HG02610 (cell line): Measurements from ENCODE around the gene PYGO2.
"Not testable (repeated sequence)": the region's sequence is repeated elsewhere in the genome, so short reads cannot be mapped to it uniquely, and the experiment has no call there.

Experiments
- ATAC-seq: cut with Tn5 transposase; IDR thresholded peaks from one replicate; pipeline ENCODE4 v1.9.1; 2021; ENCODE audit warnings: mild to moderate bottlenecking, moderate library complexity; ENCODE audit not compliant: unreplicated experiment

Gene PYGO2

DNA sequence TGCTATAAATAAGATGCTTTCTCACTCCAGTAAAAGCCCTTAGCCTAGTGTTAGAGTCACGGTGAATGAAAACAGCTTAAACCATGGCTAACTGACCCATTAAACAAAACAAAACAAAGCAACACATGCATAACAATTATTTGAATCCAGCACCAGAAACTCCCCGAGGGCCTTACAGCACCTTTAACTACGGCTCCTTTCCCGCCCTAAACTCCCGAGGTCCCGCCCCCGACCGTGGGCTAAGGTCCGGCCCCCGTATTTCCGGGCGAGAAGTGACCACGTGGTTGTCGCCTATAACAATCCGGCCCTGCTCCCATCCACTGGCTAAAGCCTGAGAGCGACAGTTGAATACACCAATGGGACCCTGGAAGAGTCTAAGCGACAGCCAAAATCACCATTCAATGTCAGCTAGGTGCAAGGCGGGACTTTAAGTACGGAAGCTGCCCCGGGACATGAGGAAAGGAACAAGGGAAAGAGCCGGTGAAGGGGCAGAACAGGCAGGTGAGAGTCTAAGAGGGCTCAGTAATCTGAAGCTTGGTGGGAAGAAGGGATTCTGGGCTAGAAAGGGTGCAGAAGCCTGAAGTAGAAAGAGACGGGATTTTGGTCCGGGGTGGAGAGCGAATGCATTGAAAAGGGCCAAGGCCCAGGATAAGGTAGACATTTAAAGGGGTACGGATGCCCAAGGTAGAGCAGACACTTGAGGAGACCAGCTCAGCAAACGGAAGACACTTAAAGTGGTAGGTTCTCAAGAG is 21.5 kb upstream of the PYGO2 start, which contains the start of gene FLAD1:
TSS of gene FLAD1 (plus strand) at position 448 of the 752 bp plus-strand sequence. CDS start 351 bp downstream, outside the sequence.
- peak; percentile 99 for ATAC-seq

DNA sequence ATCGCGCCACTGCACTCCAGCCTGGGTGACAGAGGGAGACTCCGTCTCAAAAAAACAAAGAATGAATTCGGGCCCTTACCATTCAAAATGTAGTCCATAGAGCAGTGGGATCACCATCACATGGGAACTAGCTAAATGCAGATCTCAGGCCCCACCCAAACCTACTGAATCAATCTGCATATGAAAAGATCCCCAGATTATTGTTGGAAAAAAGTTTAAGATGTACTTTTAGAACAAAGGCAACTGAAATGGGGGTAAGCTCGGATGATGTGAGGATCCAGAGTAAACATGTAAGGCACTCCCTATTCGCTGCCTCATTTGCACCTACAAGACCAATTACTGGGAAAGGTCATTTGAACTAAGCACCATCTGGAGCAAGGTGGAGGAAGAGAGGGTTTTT is 20.8 kb upstream of the PYGO2 start:
- ATAC-seq: no peak

DNA sequence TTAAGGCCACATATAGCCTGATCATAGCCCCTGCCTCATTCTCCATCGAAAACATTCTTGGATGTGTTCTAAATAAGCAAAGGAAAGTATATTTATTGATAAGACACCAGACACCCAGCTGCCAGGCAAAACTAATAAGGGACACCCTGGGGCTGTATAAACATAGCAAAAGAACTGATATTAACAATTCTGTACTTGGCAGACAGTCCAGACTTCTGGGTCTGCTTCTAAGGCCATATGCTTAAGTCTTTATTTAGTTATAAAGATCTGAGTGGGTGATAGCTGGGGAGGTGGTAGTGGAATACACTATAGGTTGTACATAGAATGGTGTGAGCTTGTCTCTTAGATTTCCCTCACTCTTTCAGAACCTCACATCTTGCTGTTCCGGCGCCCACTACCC is 16.8 kb upstream of the PYGO2 start:
- no peak for ATAC-seq

DNA sequence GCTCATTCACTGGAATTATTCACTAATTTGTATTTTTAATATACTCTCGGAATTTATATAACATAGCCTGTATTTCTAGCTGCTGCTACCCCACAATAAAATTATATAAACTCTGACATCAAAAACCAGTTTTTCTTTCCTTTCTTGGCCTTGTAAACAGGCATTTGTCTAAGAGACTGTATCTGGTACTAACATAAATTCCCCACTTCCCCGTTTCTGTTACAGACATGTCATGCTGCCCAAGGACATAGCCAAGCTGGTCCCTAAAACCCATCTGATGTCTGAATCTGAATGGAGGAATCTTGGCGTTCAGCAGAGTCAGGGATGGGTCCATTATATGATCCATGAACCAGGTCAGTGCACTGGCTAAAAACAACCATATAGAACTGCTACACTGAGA is 16.2 kb upstream of the PYGO2 start:
- not testable (repeated sequence) for ATAC-seq

DNA sequence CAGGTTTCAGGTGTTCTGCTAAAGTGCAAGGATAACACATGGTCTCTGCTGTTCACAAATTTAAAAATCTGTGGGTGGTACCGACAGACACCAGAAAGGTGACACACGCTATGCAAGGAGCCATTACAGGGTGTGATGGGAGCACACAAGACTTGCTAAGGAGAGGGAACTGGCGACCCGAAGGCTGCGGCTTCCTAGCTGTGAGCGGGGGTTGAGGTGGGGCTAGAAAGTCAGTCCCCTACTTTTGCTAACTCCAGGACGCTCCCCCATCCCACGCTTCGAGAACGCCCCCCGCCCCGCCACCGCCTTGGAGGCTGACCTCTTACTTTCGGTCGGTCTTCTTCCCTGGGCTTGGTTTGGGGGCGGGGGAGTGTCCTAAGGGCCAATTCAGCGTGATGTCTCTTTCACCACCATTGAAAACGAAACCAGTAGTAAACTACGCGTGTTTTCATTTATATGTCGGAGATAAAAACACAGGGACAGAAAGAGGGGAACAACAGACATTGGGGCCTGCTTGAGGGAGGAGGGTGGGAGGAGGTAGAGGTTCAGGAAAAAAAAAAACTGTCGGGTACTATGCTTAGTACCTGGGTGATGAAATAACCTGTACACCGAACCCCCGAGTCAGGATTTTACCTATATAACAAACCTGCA is 14.0 kb upstream of the PYGO2 start:
- ATAC-seq: no peak

DNA sequence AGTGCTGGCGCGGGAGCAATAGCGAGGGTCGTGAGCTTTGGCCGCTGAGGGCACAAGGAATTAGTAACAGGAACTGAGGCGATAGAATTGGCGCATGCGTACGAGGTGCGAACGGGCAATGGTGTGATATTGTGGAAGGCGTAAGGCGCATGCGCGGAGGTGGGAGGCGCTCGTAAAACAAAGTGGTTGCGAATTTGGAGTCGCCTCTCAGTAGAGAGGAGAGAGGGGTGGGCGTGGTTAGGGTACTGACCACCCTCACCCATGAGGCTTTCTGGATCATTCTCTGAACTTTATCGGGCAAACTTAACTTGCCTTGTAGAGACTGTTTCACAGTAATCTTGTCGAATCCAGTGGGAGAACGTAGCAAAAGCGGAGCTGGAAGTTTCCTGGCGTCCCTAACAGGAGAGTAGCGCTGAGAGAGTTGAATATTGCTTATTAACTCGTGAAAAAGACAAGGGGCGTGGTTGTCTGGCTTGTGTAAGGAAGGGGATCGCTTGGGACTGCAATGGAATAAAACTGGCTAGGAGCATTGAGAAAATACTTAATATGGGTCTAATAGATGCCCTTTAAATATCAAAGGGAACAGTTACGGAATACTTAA is 13.3 kb upstream of the PYGO2 start:
- ATAC-seq: peak; percentile 32

GRCh38 chr1:154974102-154974807 is 12.7 kb upstream of the PYGO2 start, which contains the start of gene CKS1B:
Gene CKS1B, plus strand, starts transcription at chr1:154974681. Its CDS starts 65 bp downstream, at chr1:154974746.
- ATAC-seq: peak; percentile 71

DNA sequence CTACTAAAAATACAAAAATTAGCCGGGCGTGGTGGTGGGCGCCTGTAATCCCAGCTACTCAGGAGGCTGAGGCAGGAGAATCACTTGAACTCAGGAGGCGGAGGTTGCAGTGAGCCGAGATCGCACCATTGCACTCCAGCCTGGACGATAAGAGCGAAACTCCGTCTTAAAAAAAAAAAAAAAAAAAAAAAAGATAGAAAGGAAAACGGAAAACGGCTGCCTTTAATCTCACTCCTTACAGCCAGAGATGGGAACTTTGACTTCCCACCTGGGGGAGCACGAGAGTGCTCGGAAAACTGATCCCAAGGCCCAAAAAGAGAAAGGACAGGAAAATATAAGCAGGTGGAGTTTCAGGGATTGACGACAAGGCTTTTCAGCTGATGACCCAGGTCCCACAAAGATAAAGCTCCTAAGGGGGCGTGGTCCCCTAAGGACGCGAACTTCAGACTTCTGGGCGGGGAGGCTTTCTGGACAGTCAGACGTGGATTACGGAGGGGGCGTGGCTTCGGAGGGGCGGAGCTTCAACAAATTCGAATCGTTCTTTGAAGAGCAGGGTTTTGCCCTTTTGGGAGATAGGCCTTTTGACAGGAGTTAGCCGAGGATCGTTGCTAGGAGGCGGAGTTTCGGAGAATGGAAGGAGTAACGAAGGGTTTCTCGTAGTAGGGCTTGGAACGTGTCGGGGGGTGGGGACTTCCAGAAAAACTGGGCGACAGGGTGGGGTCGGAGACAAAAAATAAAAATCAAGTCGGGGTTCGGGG is 11.9 kb upstream of the PYGO2 start:
- peak; percentile 9 for ATAC-seq

DNA sequence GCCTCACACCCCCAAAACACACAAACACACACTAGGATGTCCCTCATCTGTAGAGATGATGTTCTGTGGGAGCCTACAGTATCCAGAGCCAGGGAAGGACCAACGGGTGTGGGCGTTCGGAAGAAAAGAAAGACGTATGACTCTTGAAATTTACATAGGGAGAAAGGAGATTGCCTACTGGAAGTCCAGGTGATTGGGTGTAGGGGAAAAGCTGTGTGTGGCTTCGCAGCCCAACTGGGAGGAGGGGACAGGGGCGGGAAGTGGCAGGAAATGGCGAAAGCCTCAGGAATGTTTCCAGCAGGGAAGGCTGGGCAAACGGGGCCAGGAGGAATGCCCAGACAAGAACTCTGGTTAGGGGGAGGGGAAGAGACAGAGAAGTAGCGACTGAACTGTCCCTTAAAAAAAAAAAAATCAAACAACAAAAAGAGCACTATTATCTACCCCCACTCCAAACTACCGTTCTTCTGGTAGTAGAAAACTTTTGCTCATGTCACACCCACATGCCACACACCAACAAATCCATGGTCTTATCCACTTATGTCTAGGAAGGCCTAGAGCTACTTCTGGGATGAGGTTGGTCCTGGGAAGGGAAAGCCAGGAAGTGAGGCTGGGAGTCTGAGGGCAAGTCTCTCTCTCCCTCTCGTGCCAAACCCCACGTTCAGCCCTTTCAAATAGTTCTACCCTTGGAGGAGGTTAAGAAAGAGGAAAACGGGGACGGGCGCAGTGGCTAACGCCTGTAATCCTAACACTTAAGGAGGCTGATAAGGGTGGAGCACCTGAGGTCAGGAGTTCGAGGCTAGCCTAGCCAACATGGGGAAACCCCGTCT is 11.1 kb upstream of the PYGO2 start:
- no peak for ATAC-seq

- no peak for ATAC-seq
These were observed 10.6 kb upstream of the PYGO2 start for GRCh38 chr1:154972213-154972516.

GRCh38 chr1:154971341-154971998 is 9.9 kb upstream of the PYGO2 start:
- no peak for ATAC-seq

DNA sequence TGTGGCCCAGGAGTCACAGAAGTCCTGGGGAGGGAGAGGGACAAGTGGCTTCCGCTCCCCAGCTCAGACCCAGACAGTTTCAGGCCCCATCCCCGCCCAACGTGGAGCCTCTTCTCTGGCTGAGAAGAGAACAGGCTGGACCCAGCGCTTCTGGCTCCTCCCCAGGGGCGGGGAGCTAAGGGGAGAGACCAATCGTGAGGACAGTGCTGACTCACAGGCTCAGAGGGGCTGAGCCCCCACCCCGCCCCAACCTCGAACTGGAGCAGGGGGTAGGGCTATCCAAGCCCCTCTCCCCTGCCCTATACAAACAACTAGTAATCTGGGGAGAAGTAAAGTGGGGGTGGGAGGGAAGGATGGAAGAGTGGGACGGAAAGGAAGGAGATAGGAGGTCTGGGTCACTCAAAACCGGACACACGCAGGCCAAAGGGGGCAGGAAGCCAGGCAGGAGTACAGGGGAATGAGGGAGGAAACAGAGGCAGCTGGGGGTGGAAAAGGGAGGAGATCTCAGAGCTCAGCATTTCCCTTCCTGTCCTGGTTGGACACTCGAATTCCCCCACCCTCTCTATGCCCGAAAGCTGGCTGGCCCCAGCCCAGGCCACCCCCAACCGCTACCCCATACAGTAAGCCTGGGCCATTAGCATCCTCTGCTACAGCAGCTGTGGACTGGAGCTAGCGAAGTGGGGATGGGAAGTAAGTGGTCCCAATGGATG is 9.2 kb upstream of the PYGO2 start, which contains the start of gene SHC1:
TSS of gene SHC1 (minus strand) at position 117 of the 710 bp plus-strand sequence. CDS start 221 bp downstream, outside the sequence.
- ATAC-seq: peak; percentile 32

DNA sequence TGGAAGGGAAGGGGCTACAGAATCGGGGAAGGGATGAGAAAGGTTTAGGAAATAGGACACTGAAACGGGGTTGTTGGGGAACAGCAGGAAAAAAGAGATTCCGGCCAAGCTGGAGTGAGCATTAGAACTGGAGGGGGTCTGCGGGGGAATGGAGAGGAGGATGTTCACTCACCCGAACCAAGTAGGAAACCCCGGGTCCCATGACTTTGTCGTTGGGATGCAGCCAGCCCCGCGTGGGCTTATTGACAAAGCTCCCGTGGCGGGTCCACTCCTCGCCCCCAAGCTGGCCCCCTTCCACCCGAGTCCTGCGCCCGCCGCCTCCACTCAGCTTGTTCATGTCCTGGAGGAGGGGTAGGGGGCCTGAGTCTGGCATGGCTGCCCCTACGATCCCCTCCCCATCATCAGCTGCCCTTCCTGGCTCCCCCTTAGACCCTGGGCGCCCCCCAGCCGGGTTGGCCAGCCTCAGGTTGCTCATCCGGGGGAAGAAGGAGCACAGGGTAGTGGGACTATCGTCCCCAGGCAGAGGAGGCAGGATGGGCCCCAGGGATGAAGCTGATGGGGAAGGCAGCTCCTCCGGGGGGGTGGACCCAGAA is 8.4 kb upstream of the PYGO2 start:
- ATAC-seq: no peak

DNA sequence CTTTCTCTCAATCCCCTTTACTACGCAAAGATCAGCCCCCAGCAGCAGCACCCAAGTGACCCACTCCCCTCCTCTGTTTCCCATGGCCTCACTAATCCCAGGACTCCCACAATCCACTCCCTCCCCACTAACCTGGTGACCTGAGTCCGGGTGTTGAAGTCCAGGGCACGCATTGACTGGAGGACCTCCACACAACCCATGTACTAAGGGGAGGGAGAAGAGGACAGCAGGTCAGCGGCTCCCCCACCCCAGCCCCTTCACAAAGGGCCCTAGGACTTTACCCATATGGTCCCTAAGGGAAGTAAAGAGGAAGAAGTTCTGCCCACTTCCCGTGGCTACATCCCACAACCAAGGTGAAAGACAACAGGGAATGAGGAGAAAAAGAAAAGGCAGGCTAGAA is 7.7 kb upstream of the PYGO2 start:
- no peak for ATAC-seq

- no peak for ATAC-seq
These were observed 7.1 kb upstream of the PYGO2 start for GRCh38 chr1:154968731-154969130.

- no peak for ATAC-seq
These were observed 5.9 kb upstream of the PYGO2 start for GRCh38 chr1:154967331-154967950.

DNA sequence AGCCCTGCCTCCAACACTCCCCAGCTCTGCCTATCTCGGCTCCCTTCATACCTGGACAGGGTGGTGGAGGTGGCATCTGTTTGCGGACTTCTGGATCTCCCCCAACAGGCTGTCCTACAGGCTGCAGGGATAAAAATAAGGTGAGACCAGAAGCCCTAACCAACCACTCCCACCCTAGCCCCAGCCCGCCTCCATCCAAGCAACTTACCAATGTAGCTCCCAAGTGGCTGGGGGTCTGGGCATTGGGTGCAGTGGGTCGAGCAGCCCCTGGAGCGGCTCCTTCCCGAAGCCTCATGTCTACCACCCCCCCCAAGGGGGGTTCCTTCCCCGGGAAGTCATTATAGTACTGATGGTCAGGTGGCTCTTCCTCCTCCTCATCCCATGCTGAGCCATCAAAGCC is 4.5 kb upstream of the PYGO2 start:
- no peak for ATAC-seq

- no peak for ATAC-seq
These were observed 2.8 kb upstream of the PYGO2 start for GRCh38 chr1:154964359-154964758.
